HG03064 (cell line): ENCODE results near the gene NBPF10.
"Not testable (repeated sequence)": the region's sequence is repeated elsewhere in the genome, so short reads cannot be mapped to it uniquely, and the experiment has no call there.

Experiments used
- ATAC-seq: cut with Tn5 transposase; IDR thresholded peaks from one replicate; pipeline ENCODE4 v1.9.1; 2021; ENCODE audit warnings: low read depth; ENCODE audit not compliant: unreplicated experiment

NBPF10 gene

GRCh38 chr1:146144465-146144864 lies at the start of gene NBPF10:
TSS of gene NBPF10 (minus strand) at chr1:146144804. CDS start at chr1:146144769, 35 bp downstream.
- ATAC-seq: not testable (repeated sequence)

GRCh38 chr1:146174531-146174930 lies 29.9 kb upstream of the NBPF10 start:
- ATAC-seq: not testable (repeated sequence)

GRCh38 chr1:146167740-146168139 lies 23.1 kb upstream of the NBPF10 start:
- ATAC-seq: not testable (repeated sequence)

- ATAC-seq: not testable (repeated sequence)
These were observed 22.7 kb upstream of the NBPF10 start for GRCh38 chr1:146167273-146167672.
